NCI-H2196 treated with DMSO at 0.1 percent for 48 hours (cell line): Measurements from ENCODE around the gene C3orf33.

Experiments
- DNase-seq: peaks from one replicate; lab custom pipeline; 2025; ENCODE audit not compliant: unreplicated experiment; lab: John Stamatoyannopoulos, UW

C3orf33 gene

DNA sequence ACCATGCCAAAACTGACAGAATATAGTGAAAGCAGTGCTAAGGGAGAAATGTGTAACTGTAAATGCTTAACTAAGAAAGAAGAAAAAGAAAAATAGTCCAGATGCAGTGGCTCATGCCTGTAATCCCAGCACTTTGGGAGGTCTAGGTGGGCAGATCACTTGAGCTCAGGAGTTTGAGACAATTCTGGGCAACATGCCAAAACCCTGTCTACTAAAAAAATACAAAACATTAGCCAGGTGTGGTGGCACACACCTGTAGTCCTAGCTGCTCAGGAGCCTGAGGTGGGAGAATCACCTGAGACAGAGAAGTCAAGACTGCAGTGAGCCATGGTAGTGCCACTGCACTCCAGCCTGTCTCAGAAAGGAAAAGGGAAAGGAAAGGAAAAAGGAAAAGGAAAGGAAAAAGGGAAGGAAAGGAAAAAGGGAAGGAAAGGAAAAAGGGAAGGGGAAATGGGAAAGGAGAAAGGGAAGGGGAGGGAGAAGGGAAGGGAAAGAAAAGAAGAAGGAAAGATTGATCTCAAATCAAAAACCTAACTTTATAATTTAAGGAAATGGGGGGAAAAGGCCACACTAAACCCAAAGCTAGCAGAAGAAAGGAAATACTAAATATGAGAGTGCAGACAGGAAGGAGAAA lies 20.3 kb downstream of the C3orf33 start:
- DNase-seq = no peak

GRCh38 chr3:155782390-155782953 lies 23.6 kb downstream of the C3orf33 start:
- no peak for DNase-seq

GRCh38 chr3:155780291-155780690 lies 25.8 kb downstream of the C3orf33 start:
- no peak for DNase-seq

- DNase-seq = no peak
These were observed 27.6 kb downstream of the C3orf33 start for GRCh38 chr3:155778462-155778861.

GRCh38 chr3:155772801-155773200 lies 33.3 kb downstream of the C3orf33 start:
- DNase-seq = no peak

GRCh38 chr3:155771126-155771525 lies 35.0 kb downstream of the C3orf33 start:
- no peak for DNase-seq

DNA sequence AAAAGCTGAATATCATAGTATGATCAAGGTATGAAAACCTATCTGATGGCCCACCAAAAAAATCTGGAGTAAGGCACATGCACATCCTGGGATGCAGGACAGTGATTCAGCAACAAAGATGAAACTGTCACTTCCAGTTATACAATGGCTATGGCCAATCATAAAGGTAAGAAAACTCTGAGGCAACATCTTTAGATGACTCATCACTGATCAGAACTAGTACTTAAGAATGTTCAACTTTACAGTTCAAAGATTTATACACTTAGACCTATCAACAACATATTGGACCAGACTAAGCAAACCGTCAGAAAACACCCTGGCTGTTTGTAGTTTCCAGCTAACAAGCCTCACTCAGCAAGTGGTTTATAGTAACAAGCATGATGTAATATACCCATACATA lies 39.9 kb downstream of the C3orf33 start:
- DNase-seq = no peak

DNA sequence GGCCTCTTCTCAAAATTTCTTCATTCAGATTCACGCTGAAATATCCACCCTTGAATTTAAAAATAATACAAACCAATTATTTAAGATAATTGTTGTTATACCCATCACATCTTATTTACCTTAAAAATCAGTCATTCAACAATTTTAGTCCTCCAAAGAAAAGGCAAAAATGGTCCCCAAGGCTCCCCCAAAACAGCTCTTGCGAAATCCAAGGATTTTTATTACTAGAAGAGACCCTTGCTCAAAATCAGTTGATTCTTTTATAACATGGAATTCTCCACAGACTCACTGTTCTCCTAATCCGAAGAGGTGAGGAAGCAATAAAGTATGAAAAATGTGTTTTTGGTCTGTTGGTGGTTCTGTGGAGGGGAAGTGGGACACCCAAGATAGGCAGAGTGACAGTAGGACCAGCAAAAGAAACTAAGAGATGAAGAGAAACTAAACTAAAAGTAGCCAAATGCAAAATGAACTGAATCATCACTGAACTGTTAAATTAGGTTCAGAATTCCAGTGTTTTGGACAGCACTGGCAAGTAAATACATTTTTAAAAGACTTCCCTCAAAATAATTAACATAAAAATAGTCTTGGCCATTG lies 42.1 kb downstream of the C3orf33 start:
- DNase-seq = no peak

DNA sequence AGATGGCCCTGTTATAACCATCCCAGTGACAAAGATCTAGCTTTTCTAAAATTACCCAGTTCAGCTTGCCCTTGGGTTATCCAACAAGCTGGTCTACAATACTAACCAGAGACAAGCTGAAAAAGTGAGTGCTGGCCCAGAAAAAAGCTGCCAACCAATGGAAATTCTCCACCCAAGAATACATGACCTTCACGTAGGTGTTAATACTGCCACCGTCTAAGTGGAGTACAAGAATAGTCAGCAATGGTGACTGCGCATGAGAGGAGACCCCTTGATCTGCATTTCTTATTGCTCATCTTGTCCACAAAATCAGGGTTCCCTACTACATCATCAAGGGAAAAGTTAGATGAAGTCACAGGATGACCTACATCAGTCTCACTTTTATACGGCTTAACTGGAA lies 45.4 kb downstream of the C3orf33 start:
- no peak for DNase-seq

- DNase-seq = no peak
These were observed 48.5 kb downstream of the C3orf33 start for GRCh38 chr3:155757577-155757976.

DNA sequence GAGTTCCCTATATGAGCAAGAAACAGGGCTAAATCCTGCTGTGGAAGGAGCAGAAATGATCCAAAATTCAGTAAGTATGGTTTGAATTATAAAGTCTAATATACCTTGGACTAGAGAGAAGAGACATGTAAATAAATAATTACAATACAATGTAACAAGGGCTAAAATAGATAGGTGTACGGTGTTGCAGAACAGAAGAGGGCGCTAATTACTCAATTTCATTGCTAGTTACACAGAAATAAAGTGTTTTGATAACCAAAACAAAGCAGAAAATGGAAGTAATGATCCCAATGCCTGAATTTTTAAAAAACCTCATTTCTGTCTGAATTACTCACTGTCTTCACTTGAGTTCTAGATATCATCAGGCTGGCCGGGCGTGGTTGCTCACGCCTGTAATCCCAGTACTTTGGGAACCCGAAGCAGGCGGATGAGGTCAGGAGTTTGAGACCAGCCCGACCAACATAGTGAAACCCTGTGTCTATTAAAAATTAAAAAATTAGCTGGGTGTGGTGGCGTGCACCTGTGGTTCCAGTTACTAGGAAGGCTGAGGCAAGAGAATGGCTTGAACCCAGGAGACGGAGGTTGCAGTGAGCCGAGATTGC lies 52.9 kb downstream of the C3orf33 start:
- DNase-seq = peak; percentile 38

GRCh38 chr3:155748611-155749365 lies 57.3 kb downstream of the C3orf33 start:
- DNase-seq = no peak

- DNase-seq = no peak
These were observed 58.2 kb downstream of the C3orf33 start for GRCh38 chr3:155747946-155748290.

DNA sequence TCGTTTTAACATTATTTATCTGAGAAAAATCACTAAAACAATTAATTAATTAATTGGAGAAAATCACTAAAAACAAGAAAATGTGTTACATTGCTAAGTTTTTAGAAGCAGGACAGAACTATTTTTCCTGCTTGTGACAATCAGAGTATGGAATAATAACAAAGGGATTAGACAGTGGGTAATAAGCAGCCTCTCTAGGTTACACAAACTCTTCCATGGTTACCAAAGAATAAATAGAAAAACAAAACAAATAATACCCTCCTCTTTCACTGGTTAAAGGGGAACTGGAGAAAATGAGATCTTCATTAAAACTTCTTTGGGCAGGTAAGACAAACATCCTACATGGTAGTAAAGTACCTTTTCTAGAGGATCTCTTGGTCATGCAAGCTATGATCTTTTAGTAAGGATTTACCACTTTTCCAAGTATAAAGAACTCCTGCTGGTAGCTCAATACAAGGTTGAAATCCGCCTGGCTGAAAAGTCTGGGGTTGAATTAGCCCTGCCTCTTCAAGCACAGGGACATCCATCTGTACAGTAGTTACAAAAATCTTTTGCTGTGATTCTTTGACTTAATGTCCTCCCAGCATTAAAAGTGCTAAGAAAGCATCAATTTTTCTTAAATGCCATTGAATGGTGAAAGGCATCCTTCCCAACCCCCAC lies 58.7 kb downstream of the C3orf33 start:
- no peak for DNase-seq

GRCh38 chr3:155746703-155747102 lies 59.4 kb downstream of the C3orf33 start:
- DNase-seq = no peak

DNA sequence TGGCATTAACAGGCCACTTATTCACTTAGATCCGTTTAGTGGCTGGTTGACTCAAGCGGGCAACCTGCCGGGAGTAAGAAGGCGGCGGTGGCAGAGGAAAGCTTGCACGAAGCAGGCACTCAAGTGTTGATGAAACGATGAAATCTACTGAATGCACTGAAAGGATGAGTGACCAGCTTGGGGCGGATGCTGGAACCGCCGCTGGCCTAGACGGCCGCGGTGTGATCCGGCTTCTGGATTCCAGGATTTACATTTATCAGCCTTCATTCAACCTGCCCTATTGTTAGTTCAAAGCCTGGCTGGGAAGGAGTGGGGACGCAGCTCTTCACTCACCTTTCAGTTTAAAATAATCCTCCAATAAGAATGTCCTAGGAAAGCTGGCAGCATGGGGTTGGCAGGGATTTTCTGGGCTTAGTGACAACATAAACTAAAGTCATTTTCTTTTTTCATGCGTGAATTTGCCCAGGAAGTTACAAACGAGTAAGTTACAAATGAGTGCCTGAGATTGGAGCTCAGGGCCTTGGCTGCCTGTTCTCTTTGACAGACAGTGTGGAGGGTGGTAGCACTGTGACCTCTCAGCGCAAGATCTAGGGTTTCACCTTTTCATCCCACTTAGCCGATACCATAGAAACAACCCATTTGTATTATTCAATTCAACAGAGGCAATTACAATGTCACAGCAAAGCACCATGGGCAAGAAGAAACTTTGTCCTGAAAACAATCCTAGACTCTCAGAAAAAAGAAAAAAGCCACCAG lies 60.1 kb downstream of the C3orf33 start:
- peak; percentile 48 for DNase-seq

DNA sequence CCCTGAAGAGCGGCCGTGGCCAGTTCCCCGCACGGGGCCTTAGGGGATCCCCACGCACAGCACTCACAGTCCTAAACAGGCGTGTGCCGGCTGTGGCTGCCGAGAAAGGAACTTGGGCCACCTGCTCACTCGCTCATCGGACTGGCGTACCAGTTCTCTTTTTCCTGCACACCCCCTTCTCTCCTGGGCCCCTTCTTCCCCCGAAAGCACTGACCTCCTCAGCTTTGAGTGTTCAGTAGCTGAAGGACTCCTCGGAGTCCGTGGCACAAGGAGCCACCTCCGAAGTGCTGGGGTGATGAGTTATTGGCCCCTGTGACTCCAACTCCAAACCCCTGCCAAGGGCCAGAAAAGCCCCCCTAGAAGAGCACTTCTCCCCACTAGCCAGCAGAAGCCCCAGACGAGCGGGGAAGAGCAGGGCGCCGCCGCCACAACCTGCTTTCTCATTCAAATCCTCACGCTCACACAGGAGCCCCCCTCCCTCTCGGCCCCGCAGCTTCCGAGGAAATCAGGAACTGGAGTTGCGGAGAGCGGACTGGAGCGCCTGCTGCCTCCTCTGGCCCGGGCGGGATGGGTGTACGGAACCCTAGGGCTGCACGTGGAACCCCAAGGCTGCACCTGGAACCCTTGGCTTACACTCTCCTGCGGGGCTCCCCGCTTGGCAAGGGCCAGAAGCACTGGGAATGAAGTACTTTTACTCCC lies 61.3 kb downstream of the C3orf33 start, which contains the start of gene PLCH1:
TSS of gene PLCH1 (minus strand) at position 446 of the 699 bp plus-strand sequence. CDS start 40,847 bp downstream, outside the sequence.
- DNase-seq = peak; percentile 43

- peak; percentile 41 for DNase-seq
These were observed 62.0 kb downstream of the C3orf33 start for GRCh38 chr3:155744010-155744625.

DNA sequence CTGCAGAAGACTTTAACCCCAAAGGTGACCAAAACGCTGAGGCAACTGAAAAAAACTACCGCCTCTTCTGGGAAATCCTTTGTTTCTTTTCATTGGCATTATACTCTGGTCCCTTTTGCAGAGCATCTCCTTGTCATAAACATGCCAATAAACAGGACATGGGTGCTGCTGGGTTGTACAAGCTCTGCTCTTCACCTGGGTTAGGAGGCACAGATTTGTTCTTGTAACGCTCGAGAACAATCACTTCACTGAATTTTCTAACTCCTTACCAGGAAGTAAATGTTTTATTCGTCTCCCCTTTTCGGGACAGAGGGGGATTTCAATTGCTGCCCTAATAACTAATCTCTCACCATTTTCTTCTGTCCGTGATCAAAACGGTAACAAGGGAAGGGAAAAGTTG lies 62.5 kb downstream of the C3orf33 start:
- no peak for DNase-seq
